Measurements from ENCODE around the gene DNAJC6. TPM values are rescaled to one million over a fixed set of nuclear protein-coding genes. Genes with fewer than 3 reads are reported as not detected.

DNAJC6 gene
- total and polyA plus RNA-seq, 2 donors from 2014 or later: 2.9 to 5.8 TPM

- Histone ChIP-seq H3K27ac (ENCODE audit: low read depth in 2 of 2, low read length in 2 of 2) (no peak overlapping the region), H3K9ac (ENCODE audit: low read length in 3 of 3) (no peak overlapping the region), H3K36me3 (ENCODE audit: control insufficient read depth in 2 of 3, insufficient read depth in 3 of 3, low read length in 3 of 3) (no peaks in the 10 kb centered on the region), H3K27me3 (ENCODE audit: control insufficient read depth, insufficient read depth, low read length) (no peaks in the 10 kb centered on the region), H3K9me3 (ENCODE audit: control insufficient read depth in 2 of 3, insufficient read depth in 1 of 3, low read length in 3 of 3) (no peaks in the 10 kb centered on the region), H3K4me1 (ENCODE audit: control insufficient read depth in 2 of 3, insufficient read depth in 2 of 3, low read depth in 1 of 3, low read length in 3 of 3) (peaks cover 0 to 29% (median 4%) of the 10 kb centered on the region in 3 donors), H3K4me3 (ENCODE audit: low read length in 3 of 3) (no peak overlapping the region)
- DNase-seq (no peak), FAIRE-seq (no peak)
- no peak for TF ChIP-seq CTCF (IDR thresholded peaks at IDR 0.05; ENCODE audit: borderline replicate concordance, extremely low read depth, insufficient read depth)
- intact Hi-C loops (cut with DNase I): no loop called here
Measured at GRCh38 chr1:65409314-65409713, 100.0 kb downstream of the DNAJC6 start.

- no peak overlapping the region for H3K9ac ChIP-seq (ENCODE audit: low read length in 3 of 3)
- peak overlapping the region in 1 of 2 donors; percentile 32 for H3K27ac ChIP-seq (ENCODE audit: low read depth in 2 of 2, low read length in 2 of 2)
- no peak for DNase-seq
- intact Hi-C loops (cut with DNase I): no loop called here
- no peak overlapping the region for H3K4me3 ChIP-seq (ENCODE audit: low read length in 3 of 3)
- no peaks in the 10 kb centered on the region for H3K9me3 ChIP-seq (ENCODE audit: control insufficient read depth in 2 of 3, insufficient read depth in 1 of 3, low read length in 3 of 3)
- H3K4me1 ChIP-seq (ENCODE audit: control insufficient read depth in 2 of 3, insufficient read depth in 2 of 3, low read depth in 1 of 3, low read length in 3 of 3): peaks cover 0 to 29% (median 4%) of the 10 kb centered on the region in 3 donors
- TF ChIP-seq CTCF (IDR thresholded peaks at IDR 0.05; ENCODE audit: borderline replicate concordance, extremely low read depth, insufficient read depth): no peak
- FAIRE-seq: no peak
- no peaks in the 10 kb centered on the region for H3K36me3 ChIP-seq (ENCODE audit: control insufficient read depth in 2 of 3, insufficient read depth in 3 of 3, low read length in 3 of 3)
- H3K27me3 ChIP-seq (ENCODE audit: control insufficient read depth, insufficient read depth, low read length): no peaks in the 10 kb centered on the region
Measured at GRCh38 chr1:65409816-65410326, 100.5 kb downstream of the DNAJC6 start.

- Histone ChIP-seq H3K9me3 (ENCODE audit: control insufficient read depth in 2 of 3, insufficient read depth in 1 of 3, low read length in 3 of 3) (no peaks in the 10 kb centered on the region), H3K27ac (ENCODE audit: low read depth in 2 of 2, low read length in 2 of 2) (no peak overlapping the region), H3K4me1 (ENCODE audit: control insufficient read depth in 2 of 3, insufficient read depth in 2 of 3, low read depth in 1 of 3, low read length in 3 of 3) (peaks cover 0 to 30% (median 5%) of the 10 kb centered on the region in 3 donors), H3K9ac (ENCODE audit: low read length in 3 of 3) (no peak overlapping the region), H3K36me3 (ENCODE audit: control insufficient read depth in 2 of 3, insufficient read depth in 3 of 3, low read length in 3 of 3) (no peaks in the 10 kb centered on the region), H3K27me3 (ENCODE audit: control insufficient read depth, insufficient read depth, low read length) (no peaks in the 10 kb centered on the region), H3K4me3 (ENCODE audit: low read length in 3 of 3) (no peak overlapping the region)
- FAIRE-seq (no peak), DNase-seq (no peak)
- intact Hi-C loops (cut with DNase I): no loop called here
- TF ChIP-seq CTCF (IDR thresholded peaks at IDR 0.05; ENCODE audit: borderline replicate concordance, extremely low read depth, insufficient read depth): no peak
Measured at GRCh38 chr1:65412256-65412983, 103.1 kb downstream of the DNAJC6 start.
